Central memory CD8-positive, alpha-beta T cell (primary cell): ENCODE data around the gene LOX.

ENCODE experiments used
- ATAC-seq: fragments of 150-1000 bp; cut with Tn5 transposase; replicated peaks from 2 replicates; pipeline ENCODE4 v1.10.0; 2022; ENCODE audit warnings: mild to moderate bottlenecking, moderate FRiP score, moderate number of reproducible peaks; ENCODE audit not compliant: poor library complexity, severe bottlenecking; ENCODE audit errors: extremely low read depth
- DNase-seq, 2 donors: peaks; one replicate each; pipeline ENCODE4 v3.0.0; 2021; ENCODE audit warnings: low spot score in 2 of 2
- H3K27ac Mint-ChIP-seq: one replicate; pipeline ENCODE4 v1.8.0; 2022; ENCODE audit warnings: low read depth, mild to moderate bottlenecking, moderate library complexity, mixed read lengths
- H3K27me3 Mint-ChIP-seq: one replicate; pipeline ENCODE4 v1.8.0; 2022; ENCODE audit warnings: mixed read lengths
- H3K36me3 Mint-ChIP-seq: one replicate; pipeline ENCODE4 v1.8.0; 2022; ENCODE audit warnings: mild to moderate bottlenecking, moderate library complexity, mixed read lengths; ENCODE audit not compliant: insufficient read depth
- H3K4me1 Mint-ChIP-seq: one replicate; pipeline ENCODE4 v1.8.0; 2022; ENCODE audit warnings: mixed read lengths
- H3K4me3 Mint-ChIP-seq: one replicate; pipeline ENCODE4 v1.8.0; 2022; ENCODE audit warnings: mild to moderate bottlenecking, moderate library complexity, mixed read lengths
- H3K9me3 Mint-ChIP-seq: one replicate; pipeline ENCODE4 v1.8.0; 2022; ENCODE audit warnings: mixed read lengths

Gene LOX

GRCh38 chr5:122022966-122023365, 55.1 kb downstream of the LOX start:
- DNase-seq (no peak), ATAC-seq (no peak)
- Mint-ChIP-seq H3K27ac (no peak overlapping the region), H3K27me3 (no peaks in the 10 kb centered on the region), H3K4me3 (no peak overlapping the region), H3K4me1 (peaks cover 5% of the 10 kb centered on the region), H3K9me3 (no peaks in the 10 kb centered on the region), H3K36me3 (peaks cover 31% of the 10 kb centered on the region)

GRCh38 chr5:122019919-122020590, 58.0 kb downstream of the LOX start:
- peaks cover 24% of the 10 kb centered on the region for H3K36me3 Mint-ChIP-seq
- no peak overlapping the region for H3K4me3 Mint-ChIP-seq
- H3K27me3 Mint-ChIP-seq: no peaks in the 10 kb centered on the region
- DNase-seq: no peak
- no peaks in the 10 kb centered on the region for H3K9me3 Mint-ChIP-seq
- ATAC-seq: no peak
- peaks cover 9% of the 10 kb centered on the region for H3K4me1 Mint-ChIP-seq
- H3K27ac Mint-ChIP-seq: no peak overlapping the region

- peaks cover 14% of the 10 kb centered on the region for H3K4me1 Mint-ChIP-seq
- H3K9me3 Mint-ChIP-seq: no peaks in the 10 kb centered on the region
- no peak overlapping the region for H3K27ac Mint-ChIP-seq
- DNase-seq (no peak), ATAC-seq (no peak)
- H3K4me3 Mint-ChIP-seq: no peak overlapping the region
- peaks cover 5% of the 10 kb centered on the region for H3K36me3 Mint-ChIP-seq
- no peaks in the 10 kb centered on the region for H3K27me3 Mint-ChIP-seq
Measured at GRCh38 chr5:122015471-122015870, 62.6 kb downstream of the LOX start.

- no peak overlapping the region for H3K27ac Mint-ChIP-seq
- DNase-seq: no peak
- no peak for ATAC-seq
Measured at GRCh38 chr5:122014236-122014935, 63.7 kb downstream of the LOX start.

More at GRCh38 chr5:122014236-122014935, 63.7 kb downstream of the LOX start:
- no peaks in the 10 kb centered on the region for H3K36me3 Mint-ChIP-seq
- no peaks in the 10 kb centered on the region for H3K27me3 Mint-ChIP-seq
- peaks cover 14% of the 10 kb centered on the region for H3K4me1 Mint-ChIP-seq
- H3K4me3 Mint-ChIP-seq: no peak overlapping the region
- no peaks in the 10 kb centered on the region for H3K9me3 Mint-ChIP-seq
